Esophagus squamous epithelium (tissue), 5 donors: ENCODE data around the gene ZNF407. TPM values are rescaled to one million over a fixed set of nuclear protein-coding genes. Genes with fewer than 3 reads are reported as not detected.
A peak's percentile ranks its signal among the peaks of the same experiment; 100 is the strongest.

ENCODE experiments used
- DNase-seq: peaks from one replicate; lab custom pipeline; 2025; lab: John Stamatoyannopoulos, UW
- H3K27ac ChIP-seq, 4 donors: fragments of 200-600 bp; sonication (generic); one replicate each; pipeline ENCODE4 v1.5.1; 2016 to 2019; ENCODE audit warnings: mild to moderate bottlenecking in 1 of 4
- H3K27me3 ChIP-seq, 4 donors: fragments of 200-600 bp; sonication (generic); 1 replicate in 3 of 4; 2 replicates in 1 of 4; pipeline versions ENCODE4 v1.5.1 to v1.6.0; 2017 to 2021; ENCODE audit warnings: antibody characterized with exemption in 1 of 4
- H3K36me3 ChIP-seq, 3 donors: fragments of 200-600 bp; sonication (generic); one replicate each; pipeline ENCODE4 v1.5.1; 2016 to 2019
- H3K4me1 ChIP-seq, 3 donors: fragments of 200-600 bp; sonication (generic); one replicate each; pipeline ENCODE4 v1.5.1; 2017 to 2019
- H3K4me3 ChIP-seq, 4 donors: fragments of 200-600 bp; sonication (generic); 1 replicate in 3 of 4; 2 replicates in 1 of 4; pipeline ENCODE4 v1.5.1; 2016 to 2019; ENCODE audit warnings: mild to moderate bottlenecking in 2 of 4, moderate library complexity in 1 of 4
- H3K9me3 ChIP-seq, 3 donors: fragments of 200-600 bp; sonication (generic); one replicate each; pipeline ENCODE4 v1.5.1; 2016 to 2019
- POLR2A ChIP-seq, 4 donors: fragments of 450-650 bp; IDR thresholded peaks; one replicate each; pipeline ENCODE4 v1.6.1; 2017; ENCODE audit warnings: antibody characterized with exemption in 4 of 4, mild to moderate bottlenecking in 4 of 4, moderate library complexity in 3 of 4
- WGBS, 2 donors: methylation state at CpG; one replicate each; pipeline ENCODE4 v1.1.5; 2018; 5-methylcytosine and 5-hydroxymethylcytosine counted together
- intact Hi-C: fragments of 100-400 bp; cut with DNase I; formaldehyde crosslinking; loops from one replicate; pipeline ENCODE4 v1.15.0; 2022
- total RNA-seq, 4 donors: library from RNA; depleted of rRNA; stranded (reverse); fragments of >200 nt; gene quantifications; one replicate each; pipeline ENCODE4 v1.1.0, GENCODE V29; 2016
- TF ChIP-seq, protein P1 (sequence below), 6 experiments: fragments of 450-650 bp in 4 of 6; fragments of 200-600 bp in 2 of 6; sonication (generic) in 2 of 6; IDR thresholded peaks; one replicate each; pipeline ENCODE4 v1.5.1; 2016 to 2019; ENCODE audit warnings: antibody characterized with exemption in 6 of 6, mild to moderate bottlenecking in 4 of 6, moderate library complexity in 4 of 6
- donor health status: DM: yes; HTN: yes; CAD: no.

The ZNF407 gene
- total RNA-seq, 4 donors from 2014 or later, result 6.4 to 21.2 (median 13.1) TPM

DNA sequence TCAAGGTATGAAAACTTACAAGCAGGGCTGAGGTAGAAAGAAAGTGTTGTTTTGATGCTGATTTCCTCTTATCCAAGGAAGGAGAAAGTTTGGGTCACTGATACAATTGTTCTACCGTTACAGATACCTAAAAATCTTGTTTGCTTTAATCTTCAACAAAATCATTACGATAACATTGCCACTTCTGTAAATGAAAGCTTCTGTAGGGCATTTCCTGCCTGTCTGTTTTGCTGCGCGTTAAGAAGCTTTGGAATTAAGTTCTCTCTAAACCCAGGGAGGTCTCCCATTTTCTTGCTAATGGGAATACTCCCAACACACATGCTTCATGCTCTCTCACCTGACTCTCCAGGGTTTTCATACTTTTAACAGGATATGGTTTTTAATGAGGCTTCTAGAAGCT, 352.8 kb downstream of the ZNF407 start:
- no peak for TF ChIP-seq POLR2A (IDR thresholded peaks at IDR 0.05)
- H3K27ac ChIP-seq, result peak overlapping the region in 2 of 4 donors; percentile 26 to 63
- no peak for DNase-seq
- intact Hi-C loops, result no loop called here
- peaks cover 7 to 32% (median 12%) of the 10 kb centered on the region in 3 donors for H3K4me1 ChIP-seq
- H3K27me3 ChIP-seq, result no peaks in the 10 kb centered on the region
- H3K4me3 ChIP-seq, result no peak overlapping the region
- no peaks in the 10 kb centered on the region for H3K9me3 ChIP-seq
- WGBS, 2 donors, result 64 to 67% methylated on average over 4 of the region's 4 CpGs
- no peaks in the 10 kb centered on the region for H3K36me3 ChIP-seq

DNA sequence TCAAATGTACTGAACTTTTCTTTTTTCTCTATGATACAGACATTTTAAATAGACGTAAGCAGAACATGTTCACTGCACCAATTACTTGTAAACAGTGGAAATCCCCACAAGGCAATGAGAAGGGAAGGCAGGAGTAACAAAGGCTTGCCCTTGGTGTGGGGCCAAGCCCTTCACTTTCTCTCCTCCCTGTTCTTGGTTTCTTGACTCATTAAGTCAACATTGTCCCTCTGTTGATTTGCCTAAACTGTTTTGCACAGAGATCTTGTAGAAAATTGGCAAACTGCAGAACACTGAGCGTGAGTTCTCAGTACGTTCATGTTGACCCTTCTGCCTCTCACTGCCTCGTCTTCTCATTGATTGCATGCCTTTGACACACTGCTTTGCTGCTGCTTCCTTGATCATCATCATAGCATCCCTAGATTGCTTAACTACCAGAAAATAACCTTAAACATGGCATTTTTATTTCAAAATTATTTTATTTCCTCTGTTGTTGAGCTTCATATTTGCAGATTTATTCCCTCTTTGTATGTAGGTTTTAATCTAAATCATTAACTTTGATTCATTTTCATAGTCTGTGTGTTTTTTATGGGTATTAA, 353.6 kb downstream of the ZNF407 start:
- Histone ChIP-seq H3K4me1 (peaks cover 7 to 32% (median 12%) of the 10 kb centered on the region in 3 donors), H3K9me3 (no peaks in the 10 kb centered on the region), H3K27ac (peak overlapping the region in 3 of 4 donors; percentile 26 to 63 (median 46)), H3K4me3 (peak overlapping the region in 1 of 4 donors; percentile 14), H3K27me3 (no peaks in the 10 kb centered on the region), H3K36me3 (no peaks in the 10 kb centered on the region)
- WGBS, 2 donors, result 22% methylated on average over 4 of the region's 4 CpGs
- no peak for DNase-seq
- intact Hi-C loops, result no loop called here
- TF ChIP-seq, protein P1, sequence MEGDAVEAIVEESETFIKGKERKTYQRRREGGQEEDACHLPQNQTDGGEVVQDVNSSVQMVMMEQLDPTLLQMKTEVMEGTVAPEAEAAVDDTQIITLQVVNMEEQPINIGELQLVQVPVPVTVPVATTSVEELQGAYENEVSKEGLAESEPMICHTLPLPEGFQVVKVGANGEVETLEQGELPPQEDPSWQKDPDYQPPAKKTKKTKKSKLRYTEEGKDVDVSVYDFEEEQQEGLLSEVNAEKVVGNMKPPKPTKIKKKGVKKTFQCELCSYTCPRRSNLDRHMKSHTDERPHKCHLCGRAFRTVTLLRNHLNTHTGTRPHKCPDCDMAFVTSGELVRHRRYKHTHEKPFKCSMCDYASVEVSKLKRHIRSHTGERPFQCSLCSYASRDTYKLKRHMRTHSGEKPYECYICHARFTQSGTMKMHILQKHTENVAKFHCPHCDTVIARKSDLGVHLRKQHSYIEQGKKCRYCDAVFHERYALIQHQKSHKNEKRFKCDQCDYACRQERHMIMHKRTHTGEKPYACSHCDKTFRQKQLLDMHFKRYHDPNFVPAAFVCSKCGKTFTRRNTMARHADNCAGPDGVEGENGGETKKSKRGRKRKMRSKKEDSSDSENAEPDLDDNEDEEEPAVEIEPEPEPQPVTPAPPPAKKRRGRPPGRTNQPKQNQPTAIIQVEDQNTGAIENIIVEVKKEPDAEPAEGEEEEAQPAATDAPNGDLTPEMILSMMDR (IDR thresholded peaks at IDR 0.05), result no peak
- no peak for TF ChIP-seq POLR2A (IDR thresholded peaks at IDR 0.05)

DNA sequence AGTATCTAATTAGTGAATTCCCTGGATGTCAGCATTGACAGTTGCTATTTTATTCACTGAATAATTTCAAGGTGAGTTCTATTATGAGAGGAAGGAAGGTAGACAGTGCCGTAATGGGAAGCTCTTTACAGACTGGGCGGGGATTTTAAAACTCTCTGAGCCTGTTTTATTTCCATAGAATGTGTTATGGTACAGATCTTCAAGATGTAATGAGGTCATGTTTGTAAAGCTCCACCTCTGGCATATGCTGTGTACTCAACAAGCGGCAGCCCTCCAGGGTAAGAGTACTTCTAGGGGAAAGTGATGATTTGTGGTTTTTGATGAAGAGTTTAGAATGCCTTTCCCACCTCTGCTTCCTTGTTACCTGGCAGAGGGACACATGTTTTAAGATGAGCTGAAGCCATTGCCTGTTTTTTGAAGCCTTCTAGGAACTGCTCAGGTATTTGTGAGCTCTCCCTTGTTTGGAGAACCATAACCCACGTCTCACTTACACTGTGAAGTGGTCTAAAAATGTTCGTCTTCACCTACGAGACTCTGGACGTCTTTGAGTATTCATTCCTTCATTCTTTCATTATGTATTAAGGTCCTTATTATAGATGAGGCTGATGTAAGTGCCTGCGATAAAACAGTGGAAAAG, 360.0 kb downstream of the ZNF407 start:
- Histone ChIP-seq H3K27ac (no peak overlapping the region), H3K4me1 (peaks cover 0 to under 1% (median 0%) of the 10 kb centered on the region in 3 donors), H3K4me3 (no peak overlapping the region), H3K36me3 (peaks cover 0 to 9% (median 0%) of the 10 kb centered on the region in 3 donors), H3K27me3 (no peaks in the 10 kb centered on the region), H3K9me3 (no peaks in the 10 kb centered on the region)
- intact Hi-C loops, result no loop called here
- no peak for DNase-seq
- TF ChIP-seq, protein P1 (IDR thresholded peaks at IDR 0.05), result no peak
- no peak for TF ChIP-seq POLR2A (IDR thresholded peaks at IDR 0.05)
- WGBS, 2 donors, result 79 to 96% methylated on average over 8 of the region's 8 CpGs

DNA sequence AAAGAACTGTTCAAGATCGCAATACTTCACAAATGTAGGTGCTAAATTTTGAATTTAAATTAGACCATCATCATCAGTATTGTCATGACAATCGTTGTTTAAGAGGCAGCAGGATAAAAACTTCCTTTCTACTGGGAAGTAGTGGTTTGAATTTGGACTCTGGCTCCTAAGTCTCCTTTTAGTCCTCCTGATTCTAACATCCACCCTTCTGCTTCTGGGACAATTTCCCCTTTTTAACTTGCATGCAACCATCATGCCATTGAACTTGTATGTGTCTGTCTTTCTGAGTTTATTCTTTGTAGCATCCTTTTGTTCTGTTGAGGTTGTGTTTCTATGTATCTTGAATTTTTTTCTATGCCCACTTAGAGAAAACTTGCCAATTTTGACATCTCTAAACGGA, 361.5 kb downstream of the ZNF407 start:
- peaks cover 0 to 9% (median 0%) of the 10 kb centered on the region in 3 donors for H3K36me3 ChIP-seq
- no peak for DNase-seq
- no peak overlapping the region for H3K4me3 ChIP-seq
- intact Hi-C loops, result no loop called here
- no peaks in the 10 kb centered on the region for H3K27me3 ChIP-seq
- H3K27ac ChIP-seq, result no peak overlapping the region
- 85 to 94% methylated on average over 3 of the region's 3 CpGs for WGBS, 2 donors
- no peaks in the 10 kb centered on the region for H3K4me1 ChIP-seq
- H3K9me3 ChIP-seq, result no peaks in the 10 kb centered on the region
- TF ChIP-seq, protein P1 (IDR thresholded peaks at IDR 0.05), result no peak

DNA sequence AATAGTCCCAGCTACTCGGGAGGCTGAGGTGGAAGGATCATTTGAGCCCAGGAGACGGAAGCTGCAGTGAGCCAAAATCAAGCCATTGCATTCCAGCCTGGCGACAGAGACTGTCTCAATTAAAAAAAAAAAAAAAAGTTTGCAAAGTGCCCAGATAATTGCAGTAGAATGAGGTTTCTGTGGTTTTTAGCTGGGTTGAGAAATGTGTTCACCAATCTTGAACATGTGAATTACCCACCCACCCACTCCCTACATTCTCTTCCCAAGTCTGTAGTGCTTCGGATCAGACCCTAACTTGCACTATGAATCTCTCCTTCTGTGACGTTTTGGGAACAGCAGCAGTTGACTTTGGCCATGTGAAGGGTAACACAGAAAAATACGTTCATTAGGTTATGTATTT, 363.9 kb downstream of the ZNF407 start:
- no peaks in the 10 kb centered on the region for H3K9me3 ChIP-seq
- 85 to 86% methylated on average over 6 of the region's 6 CpGs for WGBS, 2 donors
- intact Hi-C loops, result no loop called here
- TF ChIP-seq POLR2A (IDR thresholded peaks at IDR 0.05), result no peak
- TF ChIP-seq, protein P1 (IDR thresholded peaks at IDR 0.05), result no peak
- H3K27me3 ChIP-seq, result no peaks in the 10 kb centered on the region
- peaks cover 0 to 9% (median 0%) of the 10 kb centered on the region in 3 donors for H3K36me3 ChIP-seq
- no peak for DNase-seq
- H3K27ac ChIP-seq, result no peak overlapping the region
- no peaks in the 10 kb centered on the region for H3K4me1 ChIP-seq
- H3K4me3 ChIP-seq, result no peak overlapping the region
